Neural crest cell (in vitro differentiated cells): Measurements from ENCODE around the gene ELN. TPM values are rescaled to one million over a fixed set of nuclear protein-coding genes. Genes with fewer than 3 reads are reported as not detected.

Source experiments
- DNase-seq: peaks from one replicate; pipeline ENCODE4 v3.0.0; 2021; ENCODE audit warnings: low read depth, mixed read lengths, low spot score
- H3K27ac Mint-ChIP-seq: one replicate; pipeline ENCODE4 v1.8.0; 2021; ENCODE audit warnings: mild to moderate bottlenecking, mixed read lengths; ENCODE audit not compliant: unreplicated experiment
- H3K27me3 Mint-ChIP-seq: 2 replicates; pipeline ENCODE4 v1.8.0; 2021; ENCODE audit warnings: low read depth, mild to moderate bottlenecking, mixed read lengths
- H3K36me3 Mint-ChIP-seq: 2 replicates; pipeline ENCODE4 v1.8.0; 2021; ENCODE audit warnings: low read depth, mild to moderate bottlenecking, mixed read lengths
- H3K4me1 Mint-ChIP-seq: 2 replicates; pipeline ENCODE4 v1.8.0; 2021; ENCODE audit warnings: mixed read lengths
- H3K4me3 Mint-ChIP-seq: one replicate; pipeline ENCODE4 v1.8.0; 2021; ENCODE audit warnings: mild to moderate bottlenecking, mixed read lengths
- H3K9me3 Mint-ChIP-seq: 2 replicates; pipeline ENCODE4 v1.8.0; 2021; ENCODE audit warnings: mixed read lengths
- CTCF ChIP-seq: fragments of 200-600 bp; sonication (generic); conservative IDR thresholded peaks from 2 replicates; pipeline ENCODE4 v1.5.0; 2021; ENCODE audit warnings: antibody characterized with exemption, mild to moderate bottlenecking
- total RNA-seq: library from RNA; stranded (reverse); gene quantifications from 2 replicates; pipeline ENCODE4 v1.2.1, GENCODE V29; 2021

Gene ELN
- total RNA-seq, 1 donor from 2014 or later = 1.0 TPM

- no peaks in the 10 kb centered on the region for H3K9me3 Mint-ChIP-seq
- DNase-seq = no peak
- TF ChIP-seq CTCF = no peak
- peaks cover 36% of the 10 kb centered on the region for H3K27me3 Mint-ChIP-seq
- H3K4me1 Mint-ChIP-seq = peaks cover 22% of the 10 kb centered on the region
- H3K4me3 Mint-ChIP-seq = no peak overlapping the region
- H3K27ac Mint-ChIP-seq = peak overlapping the region; percentile 35
- H3K36me3 Mint-ChIP-seq = no peaks in the 10 kb centered on the region
Measured at GRCh38 chr7:74023786-74024185, 4.2 kb upstream of the ELN start.

GRCh38 chr7:74025146-74025545 is 2.8 kb upstream of the ELN start:
- H3K4me1 Mint-ChIP-seq = peaks cover 28% of the 10 kb centered on the region
- no peak for TF ChIP-seq CTCF
- H3K4me3 Mint-ChIP-seq = no peak overlapping the region
- H3K27ac Mint-ChIP-seq = peak overlapping the region; percentile 19
- no peak for DNase-seq
- no peaks in the 10 kb centered on the region for H3K36me3 Mint-ChIP-seq
- peaks cover 45% of the 10 kb centered on the region for H3K27me3 Mint-ChIP-seq
- H3K9me3 Mint-ChIP-seq = no peaks in the 10 kb centered on the region

GRCh38 chr7:74025730-74026129 is 2.2 kb upstream of the ELN start:
- Mint-ChIP-seq H3K27me3 (peaks cover 45% of the 10 kb centered on the region), H3K36me3 (no peaks in the 10 kb centered on the region), H3K9me3 (no peaks in the 10 kb centered on the region), H3K4me1 (peaks cover 24% of the 10 kb centered on the region), H3K27ac (no peak overlapping the region), H3K4me3 (no peak overlapping the region)
- no peak for DNase-seq
- no peak for TF ChIP-seq CTCF

GRCh38 chr7:74026406-74026902 is 1.5 kb upstream of the ELN start:
- Mint-ChIP-seq H3K27me3 (peaks cover 45% of the 10 kb centered on the region), H3K4me1 (peaks cover 24% of the 10 kb centered on the region), H3K27ac (peak overlapping the region; percentile 75), H3K4me3 (no peak overlapping the region), H3K36me3 (no peaks in the 10 kb centered on the region), H3K9me3 (no peaks in the 10 kb centered on the region)
- no peak for TF ChIP-seq CTCF
- DNase-seq = no peak

GRCh38 chr7:74026903-74027682 is 880 bp upstream of the ELN start:
- peaks cover 24% of the 10 kb centered on the region for H3K4me1 Mint-ChIP-seq
- DNase-seq = peak; percentile 83
- H3K27ac Mint-ChIP-seq = peak overlapping the region; percentile 75

More at GRCh38 chr7:74026903-74027682, 880 bp upstream of the ELN start:
- Mint-ChIP-seq H3K4me3 (no peak overlapping the region), H3K9me3 (no peaks in the 10 kb centered on the region), H3K36me3 (no peaks in the 10 kb centered on the region), H3K27me3 (peaks cover 45% of the 10 kb centered on the region)
- TF ChIP-seq CTCF = peak; percentile 87
